CD4-positive, alpha-beta T cell treated with Interleukin-6 at 100 ng/mL for 8 hours (primary cell): ENCODE measurements around the gene FBXO15.

ENCODE experiments used
- DNase-seq: peaks from one replicate; pipeline ENCODE4 v3.0.0-alpha.2; 2020; ENCODE audit warnings: mixed read lengths, low spot score

FBXO15 gene

GRCh38 chr18:74062037-74062436 lies 85.6 kb downstream of the FBXO15 start:
- DNase-seq = no peak

GRCh38 chr18:74060579-74060978 lies 87.1 kb downstream of the FBXO15 start:
- DNase-seq = no peak

- no peak for DNase-seq
Observed at GRCh38 chr18:74050807-74051206, 96.8 kb downstream of the FBXO15 start.

GRCh38 chr18:74040459-74041332 lies 106.9 kb downstream of the FBXO15 start:
- DNase-seq = peak; percentile 49

- no peak for DNase-seq
Observed at GRCh38 chr18:74040008-74040407, 107.6 kb downstream of the FBXO15 start.

GRCh38 chr18:74029161-74029560 lies 118.5 kb downstream of the FBXO15 start:
- DNase-seq = no peak
